ENCODE data around the gene SLC9A9. TPM values are rescaled to one million over a fixed set of nuclear protein-coding genes. Genes with fewer than 3 reads are reported as not detected.

Gene SLC9A9
- total and polyA plus RNA-seq, 2 donors = 20.5 to 21.2 TPM

- no peak for DNase-seq (ENCODE audit: low read depth in 6 of 9, low spot score in 9 of 9)
- Histone ChIP-seq H3K9me3 (ENCODE audit: control insufficient read depth in 2 of 2, insufficient read depth in 1 of 2, low read length in 1 of 2) (no peaks in the 10 kb centered on the region), H3K27ac (ENCODE audit: low read depth in 1 of 2, low read length in 1 of 2) (no peak overlapping the region), H3K4me1 (ENCODE audit: control insufficient read depth in 2 of 2, insufficient read depth in 2 of 2, low read length in 2 of 2) (peaks cover 0 to 4% of the 10 kb centered on the region in 2 donors), H3K4me3 (ENCODE audit: low read length in 2 of 2) (no peak overlapping the region), H3K36me3 (ENCODE audit: control insufficient read depth in 2 of 2, insufficient read depth in 2 of 2, low read length in 1 of 2) (no peaks in the 10 kb centered on the region), H3K27me3 (ENCODE audit: control insufficient read depth in 2 of 2, insufficient read depth in 1 of 2, low read length in 1 of 2) (no peaks in the 10 kb centered on the region)
- 97% methylated on average over 1 of the region's 1 CpG for WGBS
Measured at GRCh38 chr3:143764840-143765239, 83.4 kb downstream of the SLC9A9 start.

DNA sequence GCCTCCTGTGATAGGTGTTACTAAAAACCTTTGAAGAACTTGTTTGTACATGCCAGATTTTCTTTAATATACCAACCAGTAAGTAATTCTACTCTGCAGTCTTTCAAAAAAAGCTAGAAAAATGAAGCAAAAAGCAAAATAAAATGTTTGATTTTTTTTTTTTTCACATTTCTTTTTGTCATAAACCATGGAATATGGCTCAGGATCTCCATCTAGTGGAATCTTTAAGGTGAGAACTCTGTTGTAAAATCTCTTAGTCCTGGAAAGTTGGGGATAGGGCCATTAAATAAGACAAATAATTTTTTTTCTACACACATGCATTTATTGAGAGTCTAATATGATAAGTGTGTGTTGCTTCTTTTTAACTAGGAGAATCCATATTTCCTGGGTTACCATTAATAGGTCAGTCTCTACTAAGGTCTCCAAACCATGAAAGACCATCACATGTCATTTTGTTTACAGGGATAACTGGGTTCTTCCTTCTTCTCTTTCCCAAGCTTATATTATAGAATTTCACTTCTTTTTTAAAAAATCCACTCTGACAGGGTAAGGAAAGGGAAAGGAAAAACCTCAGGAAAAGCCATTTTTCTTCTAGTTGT lies 84.6 kb downstream of the SLC9A9 start:
- Histone ChIP-seq H3K4me3 (ENCODE audit: low read length in 2 of 2) (no peak overlapping the region), H3K27me3 (ENCODE audit: control insufficient read depth in 2 of 2, insufficient read depth in 1 of 2, low read length in 1 of 2) (no peaks in the 10 kb centered on the region), H3K36me3 (ENCODE audit: control insufficient read depth in 2 of 2, insufficient read depth in 2 of 2, low read length in 1 of 2) (no peaks in the 10 kb centered on the region), H3K4me1 (ENCODE audit: control insufficient read depth in 2 of 2, insufficient read depth in 2 of 2, low read length in 2 of 2) (peaks cover 0 to 4% of the 10 kb centered on the region in 2 donors), H3K9me3 (ENCODE audit: control insufficient read depth in 2 of 2, insufficient read depth in 1 of 2, low read length in 1 of 2) (no peaks in the 10 kb centered on the region), H3K27ac (ENCODE audit: low read depth in 1 of 2, low read length in 1 of 2) (no peak overlapping the region)
- DNase-seq (ENCODE audit: low read depth in 6 of 9, low spot score in 9 of 9) = peak in 1 of 9 donors; percentile 45

- H3K36me3 ChIP-seq (ENCODE audit: control insufficient read depth in 2 of 2, insufficient read depth in 2 of 2, low read length in 1 of 2) = no peaks in the 10 kb centered on the region
- no peaks in the 10 kb centered on the region for H3K9me3 ChIP-seq (ENCODE audit: control insufficient read depth in 2 of 2, insufficient read depth in 1 of 2, low read length in 1 of 2)
- peaks cover 0 to 15% of the 10 kb centered on the region in 2 donors for H3K4me1 ChIP-seq (ENCODE audit: control insufficient read depth in 2 of 2, insufficient read depth in 2 of 2, low read length in 2 of 2)
- WGBS = 75% methylated on average over 4 of the region's 4 CpGs
- peak in 1 of 9 donors; percentile 9 for DNase-seq (ENCODE audit: low read depth in 6 of 9, low spot score in 9 of 9)
- no peak overlapping the region for H3K4me3 ChIP-seq (ENCODE audit: low read length in 2 of 2)
- no peaks in the 10 kb centered on the region for H3K27me3 ChIP-seq (ENCODE audit: control insufficient read depth in 2 of 2, insufficient read depth in 1 of 2, low read length in 1 of 2)
- no peak overlapping the region for H3K27ac ChIP-seq (ENCODE audit: low read depth in 1 of 2, low read length in 1 of 2)
Measured at GRCh38 chr3:143757691-143758090, 90.6 kb downstream of the SLC9A9 start.

- Histone ChIP-seq H3K9me3 (ENCODE audit: control insufficient read depth in 2 of 2, insufficient read depth in 1 of 2, low read length in 1 of 2) (no peaks in the 10 kb centered on the region), H3K36me3 (ENCODE audit: control insufficient read depth in 2 of 2, insufficient read depth in 2 of 2, low read length in 1 of 2) (no peaks in the 10 kb centered on the region), H3K4me3 (ENCODE audit: low read length in 2 of 2) (no peak overlapping the region), H3K4me1 (ENCODE audit: control insufficient read depth in 2 of 2, insufficient read depth in 2 of 2, low read length in 2 of 2) (peaks cover 13 to 31% of the 10 kb centered on the region in 2 donors), H3K27me3 (ENCODE audit: control insufficient read depth in 2 of 2, insufficient read depth in 1 of 2, low read length in 1 of 2) (no peaks in the 10 kb centered on the region), H3K27ac (ENCODE audit: low read depth in 1 of 2, low read length in 1 of 2) (no peak overlapping the region)
- 92% methylated on average over 2 of the region's 2 CpGs for WGBS
- DNase-seq (ENCODE audit: low read depth in 6 of 9, low spot score in 9 of 9) = no peak
Measured at GRCh38 chr3:143755978-143756377, 92.3 kb downstream of the SLC9A9 start.

DNA sequence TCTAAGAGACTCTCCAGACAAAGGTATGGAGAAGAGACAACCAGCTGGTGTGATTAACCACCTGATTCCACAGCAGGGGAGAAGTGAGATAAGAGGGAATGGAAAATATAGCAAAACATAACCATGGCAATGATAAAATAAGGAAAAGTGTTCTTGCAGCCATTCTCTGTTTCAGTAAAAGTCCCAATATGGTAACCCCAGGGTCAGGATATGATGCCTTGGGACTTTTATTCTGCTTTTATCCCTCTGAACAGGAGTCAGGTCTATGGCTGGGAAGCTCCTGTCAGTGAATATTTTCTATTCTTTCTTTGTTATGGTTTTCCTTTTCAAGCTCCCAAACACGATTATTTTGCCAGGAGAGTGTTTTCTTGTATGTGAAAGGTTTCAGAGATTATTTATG lies 94.2 kb downstream of the SLC9A9 start:
- H3K36me3 ChIP-seq (ENCODE audit: control insufficient read depth in 2 of 2, insufficient read depth in 2 of 2, low read length in 1 of 2) = no peaks in the 10 kb centered on the region
- no peaks in the 10 kb centered on the region for H3K27me3 ChIP-seq (ENCODE audit: control insufficient read depth in 2 of 2, insufficient read depth in 1 of 2, low read length in 1 of 2)
- DNase-seq (ENCODE audit: low read depth in 6 of 9, low spot score in 9 of 9) = no peak
- no peak overlapping the region for H3K27ac ChIP-seq (ENCODE audit: low read depth in 1 of 2, low read length in 1 of 2)
- 92% methylated on average over 1 of the region's 1 CpG for WGBS
- no peaks in the 10 kb centered on the region for H3K9me3 ChIP-seq (ENCODE audit: control insufficient read depth in 2 of 2, insufficient read depth in 1 of 2, low read length in 1 of 2)
- H3K4me1 ChIP-seq (ENCODE audit: control insufficient read depth in 2 of 2, insufficient read depth in 2 of 2, low read length in 2 of 2) = peaks cover 14 to 33% of the 10 kb centered on the region in 2 donors
- no peak overlapping the region for H3K4me3 ChIP-seq (ENCODE audit: low read length in 2 of 2)

GRCh38 chr3:143753456-143753855 lies 94.8 kb downstream of the SLC9A9 start:
- Histone ChIP-seq H3K4me1 (ENCODE audit: control insufficient read depth in 2 of 2, insufficient read depth in 2 of 2, low read length in 2 of 2) (peaks cover 14 to 33% of the 10 kb centered on the region in 2 donors), H3K27me3 (ENCODE audit: control insufficient read depth in 2 of 2, insufficient read depth in 1 of 2, low read length in 1 of 2) (no peaks in the 10 kb centered on the region), H3K9me3 (ENCODE audit: control insufficient read depth in 2 of 2, insufficient read depth in 1 of 2, low read length in 1 of 2) (no peaks in the 10 kb centered on the region), H3K27ac (ENCODE audit: low read depth in 1 of 2, low read length in 1 of 2) (no peak overlapping the region), H3K4me3 (ENCODE audit: low read length in 2 of 2) (no peak overlapping the region), H3K36me3 (ENCODE audit: control insufficient read depth in 2 of 2, insufficient read depth in 2 of 2, low read length in 1 of 2) (no peaks in the 10 kb centered on the region)
- no peak for DNase-seq (ENCODE audit: low read depth in 6 of 9, low spot score in 9 of 9)

DNA sequence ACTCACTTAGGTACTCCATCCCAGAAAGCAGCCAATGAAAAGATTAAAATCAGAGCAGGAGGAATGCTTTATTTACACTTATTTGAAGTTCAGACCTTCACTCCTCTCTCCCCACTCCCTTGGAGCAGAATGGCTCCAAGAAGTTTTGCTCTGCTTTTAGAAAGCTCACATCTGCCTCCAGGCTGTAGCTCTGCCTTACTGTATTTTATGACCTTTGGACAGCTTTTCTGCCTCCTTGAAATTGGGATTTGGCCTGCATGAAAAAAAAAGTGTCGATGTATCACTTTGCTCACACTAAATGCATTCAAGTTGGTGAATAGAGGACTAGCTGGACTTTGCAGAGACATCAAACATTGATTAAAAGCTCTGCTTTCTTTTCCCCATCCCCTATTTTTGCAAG lies 95.3 kb downstream of the SLC9A9 start:
- Histone ChIP-seq H3K4me3 (ENCODE audit: low read length in 2 of 2) (no peak overlapping the region), H3K4me1 (ENCODE audit: control insufficient read depth in 2 of 2, insufficient read depth in 2 of 2, low read length in 2 of 2) (peaks cover 14 to 33% of the 10 kb centered on the region in 2 donors), H3K36me3 (ENCODE audit: control insufficient read depth in 2 of 2, insufficient read depth in 2 of 2, low read length in 1 of 2) (no peaks in the 10 kb centered on the region), H3K27me3 (ENCODE audit: control insufficient read depth in 2 of 2, insufficient read depth in 1 of 2, low read length in 1 of 2) (no peaks in the 10 kb centered on the region), H3K27ac (ENCODE audit: low read depth in 1 of 2, low read length in 1 of 2) (no peak overlapping the region), H3K9me3 (ENCODE audit: control insufficient read depth in 2 of 2, insufficient read depth in 1 of 2, low read length in 1 of 2) (no peaks in the 10 kb centered on the region)
- no peak for DNase-seq (ENCODE audit: low read depth in 6 of 9, low spot score in 9 of 9)
- WGBS = 94% methylated on average over 1 of the region's 1 CpG

DNA sequence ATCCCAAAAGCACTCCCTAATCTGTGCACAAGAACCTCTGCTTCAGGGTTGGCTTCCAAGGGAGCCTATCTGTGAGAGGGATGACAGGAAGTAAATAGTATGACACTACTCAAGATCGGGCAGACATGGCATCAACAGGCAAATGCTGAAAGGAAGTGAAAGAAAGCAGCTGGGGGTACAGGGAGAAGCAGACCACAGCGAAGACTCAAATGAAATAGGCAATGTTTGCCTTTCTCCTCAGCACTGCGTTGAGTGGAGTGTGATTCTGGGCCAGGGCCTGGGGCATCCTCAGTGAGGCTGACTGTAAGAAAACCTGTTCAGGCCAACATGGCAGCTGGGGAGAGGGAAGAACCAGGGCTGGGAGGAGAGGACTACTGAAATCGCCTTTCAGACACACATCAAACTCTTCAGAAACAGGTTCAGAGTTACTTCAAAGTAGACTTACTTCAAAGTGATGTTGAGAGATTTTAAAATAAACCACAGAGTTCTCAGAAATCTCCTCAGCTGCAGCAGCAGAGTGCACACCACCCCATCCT lies 96.6 kb downstream of the SLC9A9 start:
- H3K4me3 ChIP-seq (ENCODE audit: low read length in 2 of 2) = no peak overlapping the region
- H3K27me3 ChIP-seq (ENCODE audit: control insufficient read depth in 2 of 2, insufficient read depth in 1 of 2, low read length in 1 of 2) = no peaks in the 10 kb centered on the region
- peaks cover 14 to 33% of the 10 kb centered on the region in 2 donors for H3K4me1 ChIP-seq (ENCODE audit: control insufficient read depth in 2 of 2, insufficient read depth in 2 of 2, low read length in 2 of 2)
- peak; percentile 37 to 84 (median 56) for DNase-seq (ENCODE audit: low read depth in 6 of 9, low spot score in 9 of 9)
- 35% methylated on average over 4 of the region's 4 CpGs for whole genome bisulfite sequencing
- H3K36me3 ChIP-seq (ENCODE audit: control insufficient read depth in 2 of 2, insufficient read depth in 2 of 2, low read length in 1 of 2) = no peaks in the 10 kb centered on the region
- no peaks in the 10 kb centered on the region for H3K9me3 ChIP-seq (ENCODE audit: control insufficient read depth in 2 of 2, insufficient read depth in 1 of 2, low read length in 1 of 2)
- H3K27ac ChIP-seq (ENCODE audit: low read depth in 1 of 2, low read length in 1 of 2) = peak overlapping the region; percentile 81 to 84

DNA sequence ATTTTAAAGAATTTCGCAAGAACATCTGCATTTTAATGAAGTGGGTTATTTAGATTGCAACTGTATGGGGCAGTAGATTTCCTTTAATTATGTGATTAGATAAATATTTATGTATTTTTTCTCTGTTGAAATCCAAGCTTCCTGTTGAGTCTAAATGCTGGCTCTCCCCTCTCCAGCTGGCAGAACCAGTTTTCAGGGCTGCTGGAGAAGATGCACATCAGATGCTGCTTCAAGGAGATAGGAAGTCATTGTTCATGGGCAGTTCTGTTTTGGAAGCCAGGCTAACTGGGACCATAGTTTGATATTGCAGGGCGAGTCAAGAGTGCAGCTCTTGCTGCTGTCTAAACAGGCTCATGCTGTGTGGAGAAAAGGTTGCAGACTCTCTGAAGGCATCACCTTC lies 97.4 kb downstream of the SLC9A9 start:
- H3K9me3 ChIP-seq (ENCODE audit: control insufficient read depth in 2 of 2, insufficient read depth in 1 of 2, low read length in 1 of 2) = no peaks in the 10 kb centered on the region
- no peaks in the 10 kb centered on the region for H3K36me3 ChIP-seq (ENCODE audit: control insufficient read depth in 2 of 2, insufficient read depth in 2 of 2, low read length in 1 of 2)
- H3K4me3 ChIP-seq (ENCODE audit: low read length in 2 of 2) = no peak overlapping the region
- no peaks in the 10 kb centered on the region for H3K27me3 ChIP-seq (ENCODE audit: control insufficient read depth in 2 of 2, insufficient read depth in 1 of 2, low read length in 1 of 2)
- over 99% methylated on average over 2 of the region's 2 CpGs for WGBS
- H3K4me1 ChIP-seq (ENCODE audit: control insufficient read depth in 2 of 2, insufficient read depth in 2 of 2, low read length in 2 of 2) = peaks cover 14 to 33% of the 10 kb centered on the region in 2 donors
- peak overlapping the region; percentile 81 to 84 for H3K27ac ChIP-seq (ENCODE audit: low read depth in 1 of 2, low read length in 1 of 2)
- no peak for DNase-seq (ENCODE audit: low read depth in 6 of 9, low spot score in 9 of 9)
